ENCODE data around the gene NXPH3. TPM values are rescaled to one million over a fixed set of nuclear protein-coding genes. Genes with fewer than 3 reads are reported as not detected.
A peak's percentile ranks its signal among the peaks of the same experiment; 100 is the strongest.

NXPH3 gene
- 0.32 and 0.37 TPM in 2 replicates for total RNA-seq (2011; cell fraction: chromatin; rRNA removed; ENCODE audit: low replicate concordance)
- 0.53 and 0.67 TPM in 2 replicates for total RNA-seq (2011; cell fraction: nucleolus; rRNA removed)
- total RNA-seq (2011; cell fraction: nucleoplasm; rRNA removed), result 0.23 and 0.37 TPM in 2 replicates
- total RNA-seq (2014; rRNA removed), result 0.05 and 0.16 TPM in 2 replicates
- total RNA-seq (2014; rRNA removed; fragmentation: Illumina TruSeq; extraction: Trizol), result 0.07 and 0.10 TPM in 2 replicates
- 0.04 and 0.08 TPM in 2 replicates for total RNA-seq (2015; rRNA removed; fragmentation: Illumina TruSeq; extraction: Trizol)
- 0.13 and 0.27 TPM in 2 replicates for total RNA-seq (2021)
- 0.06 and 0.14 TPM in 2 replicates for polyA plus RNA-seq (2011; rRNA removed)
- polyA plus RNA-seq (2011; cell fraction: cytosol; rRNA removed), result 0.15 and 0.42 TPM in 2 replicates
- 0.07 and 0.20 TPM in 2 replicates for polyA plus RNA-seq (2011; cell fraction: nucleus; rRNA removed)
- 0.09 and 0.12 TPM in 2 replicates for polyA plus RNA-seq (2012)
- 0.17 and 0.18 TPM in 2 replicates for polyA plus RNA-seq (2014; fragmentation: Illumina TruSeq; extraction: Trizol)
- not detected for polyA plus RNA-seq (2014; fragmentation: Nextera tagmentation; extraction: Ambion mirVana)
- 0.05 and 0.08 TPM in 2 replicates for polyA plus RNA-seq (2014; rRNA removed)
- polyA minus RNA-seq (2011; rRNA and poly(A)+ RNA removed), result 0.27 and 0.32 TPM in 2 replicates
- not detected in 2 replicates for polyA minus RNA-seq (2011; cell fraction: cytosol; rRNA and poly(A)+ RNA removed)
- polyA minus RNA-seq (2011; cell fraction: nucleus; rRNA and poly(A)+ RNA removed), result 0.27 and 0.33 TPM in 2 replicates
- percentile 26 among the genes with signal in this experiment for Bru-seq, nascent RNA
- BruChase-seq, experiment 1, labeled RNA remaining after a 2-hour chase, result percentile 16 among the genes with signal in this experiment
- BruChase-seq, experiment 2, labeled RNA remaining after a 6-hour chase, result percentile 23 among the genes with signal in this experiment
- long read RNA-seq, experiment 1, result 0 reads
- long read RNA-seq, experiment 2, full-length matches to known transcripts, result 3 of 3 reads
- long read RNA-seq, experiment 2, partial matches to known transcripts, result 0 of 3 reads
- long read RNA-seq, experiment 2, other reads (novel, unspliced or antisense), result 0 of 3 reads
- long read RNA-seq, experiment 3, result 0 reads

- ATAC-seq, result peak; percentile 89
- Histone ChIP-seq H3K4me3 (peak within 1 kb of the TSS; percentile 54), H2AFZ (ENCODE audit: low read depth, low read length) (peak within 1 kb of the TSS; percentile 82), H3K9me1 (ENCODE audit: control insufficient read depth, insufficient read depth, low read length) (no peaks in the 10 kb centered on the region), H3K4me1 (replicated peaks in 1 of 2; ENCODE audit: control insufficient read depth in 2 of 2, insufficient read depth in 2 of 2, low read length in 2 of 2) (peaks cover 8 to 55% of the 10 kb centered on the region in 2 experiments; a peak in 4 of 5 replicates), H3K4me2 (ENCODE audit: insufficient read depth, low read length) (peak within 1 kb of the TSS; percentile 85), H3K79me2 (ENCODE audit: control insufficient read depth, insufficient read depth, low read length) (no peaks in the 10 kb centered on the region), H3K36me3 (ENCODE audit: control insufficient read depth, insufficient read depth, low read length) (no peaks in the 10 kb centered on the region), H3K27me3 (ENCODE audit: control insufficient read depth in 2 of 2, insufficient read depth in 2 of 2, low read length in 2 of 2) (peaks cover 12 to 29% of the 10 kb centered on the region in 2 experiments; a peak in 4 of 5 replicates), H3K9ac (ENCODE audit: insufficient read depth in 1 of 2, low read depth in 2 of 2, low read length in 2 of 2) (peak within 1 kb of the TSS; percentile 9 to 87; a peak in 3 of 4 replicates), H3K9me3 (replicated peaks; ENCODE audit: control insufficient read depth, insufficient read depth, low read depth, low read length) (no peaks in the 10 kb centered on the region), H3K27ac (ENCODE audit: extremely low read depth, low read depth, low read length) (no peak within 1 kb of the TSS), H4K20me1 (replicated peaks; ENCODE audit: control insufficient read depth, insufficient read depth, low read length) (peaks cover 14% of the 10 kb centered on the region; the same call in 1 of the 2 replicates)
- peak; percentile 83 to 87 (median 86) for DNase-seq (ENCODE audit: extremely low read depth in 1 of 4, low spot score in 3 of 4)
- ChIA-PET POLR2A (interaction anchor here (0.9 to 1.4 kb wide), 2 partner anchors 60 to 123 kb away, joined by 3 read pairs; no protein-coding TSS in a partner anchor), CTCF (ENCODE audit: low intra/inter-chr PET ratio) (interaction anchor here (0.5 to 2.6 kb wide), 8 partner anchors 14 to 205 kb away, joined by 3 to 23 read pairs (median 4); no protein-coding TSS in a partner anchor)
- WGBS (ENCODE audit: insufficient coverage, low coverage, missing lambda C conversion rate), result 0% methylated on average over 8 of the region's 55 CpGs
- intact Hi-C loops (cut with micrococcal nuclease), result no loop called here
- BruUV-seq (replicated peaks), result no TSS peak
- no peak for FAIRE-seq
- in situ Hi-C loops (cut with MboI), result no loop called here
- TF ChIP-seq CXXC5 (CRISPR knock-in tag; IDR thresholded peaks at IDR 0.05) (peak; percentile 85), ZNF24 (IDR thresholded peaks at IDR 0.05) (peak; percentile 70; the same call in 1 of the 2 replicates), CTBP1 (IDR thresholded peaks at IDR 0.05; ENCODE audit: borderline replicate concordance) (peak; percentile 95), HNRNPLL (IDR thresholded peaks at IDR 0.05; ENCODE audit: low read depth, low read length, poor library complexity, severe bottlenecking) (peak; percentile 59), L3MBTL2 (IDR thresholded peaks at IDR 0.05) (peak; percentile 50; the same call in 1 of the 2 replicates), VEZF1 (CRISPR knock-in tag; IDR thresholded peaks at IDR 0.05) (peak; percentile 63), ZNF740 (CRISPR knock-in tag; IDR thresholded peaks at IDR 0.05) (0 out of 2 replicates have a peak, but pooled peaks have one; percentile 38), ZNF740 (tag; IDR thresholded peaks at IDR 0.05) (no peak), SPI1 (IDR thresholded peaks at IDR 0.05; ENCODE audit: borderline replicate concordance, low read depth, low read length) (no peak), SUPT5H (IDR thresholded peaks at IDR 0.05) (no peak), TARDBP (IDR thresholded peaks at IDR 0.05) (0 out of 2 replicates have a peak, but pooled peaks have one; percentile 4), FIP1L1 (IDR thresholded peaks at IDR 0.05; ENCODE audit: low read depth, low read length, poor library complexity, severe bottlenecking) (no peak), JUNB (CRISPR knock-in tag; conservative IDR thresholded peaks at IDR 0.05) (no peak), THAP12 (CRISPR knock-in tag; IDR thresholded peaks at IDR 0.05) (peak; percentile 28; the same call in 1 of the 2 replicates)
Measured at GRCh38 chr17:49575679-49576087, at the start of gene NXPH3. TSS of gene NXPH3 (plus strand) at chr17:49575871. CDS start at chr17:49576220, 349 bp downstream.

Measured in K562 (cell line).